ENCODE results near the gene SCAMP3.
A peak's percentile ranks its signal among the peaks of the same experiment; 100 is the strongest.
"Not testable (repeated sequence)": the region's sequence is repeated elsewhere in the genome, so short reads cannot be mapped to it uniquely, and the experiment has no call there.

The SCAMP3 gene

DNA sequence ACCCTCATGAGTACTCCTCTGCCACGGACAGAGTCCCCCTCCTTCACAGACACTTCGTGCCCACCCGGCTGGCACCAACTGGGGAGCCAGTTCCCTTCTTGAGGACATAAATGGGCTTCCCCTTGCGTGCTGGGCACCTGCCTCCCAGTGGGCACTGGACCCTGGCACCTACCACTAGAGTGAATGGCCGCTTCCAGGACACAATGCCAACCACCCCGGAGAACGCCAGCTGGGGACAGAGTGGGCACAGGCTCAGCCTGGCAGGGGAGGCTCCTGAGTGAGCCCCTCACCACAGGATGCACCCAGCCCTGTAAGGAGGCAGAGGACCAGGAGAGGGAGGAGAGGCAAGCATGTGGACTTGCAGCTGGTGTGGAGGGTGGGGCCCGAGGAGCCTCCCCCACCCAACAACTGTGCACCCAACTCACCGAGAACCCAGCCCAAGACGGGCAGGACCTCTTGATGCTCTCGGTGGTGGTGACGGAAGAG, 7.9 kb downstream of the SCAMP3 start:
- DNase-seq = no peak

- DNase-seq = no peak
Observed at GRCh38 chr1:155253797-155254196, 8.4 kb downstream of the SCAMP3 start.

GRCh38 chr1:155253208-155253607, 9.0 kb downstream of the SCAMP3 start:
- DNase-seq = no peak

DNA sequence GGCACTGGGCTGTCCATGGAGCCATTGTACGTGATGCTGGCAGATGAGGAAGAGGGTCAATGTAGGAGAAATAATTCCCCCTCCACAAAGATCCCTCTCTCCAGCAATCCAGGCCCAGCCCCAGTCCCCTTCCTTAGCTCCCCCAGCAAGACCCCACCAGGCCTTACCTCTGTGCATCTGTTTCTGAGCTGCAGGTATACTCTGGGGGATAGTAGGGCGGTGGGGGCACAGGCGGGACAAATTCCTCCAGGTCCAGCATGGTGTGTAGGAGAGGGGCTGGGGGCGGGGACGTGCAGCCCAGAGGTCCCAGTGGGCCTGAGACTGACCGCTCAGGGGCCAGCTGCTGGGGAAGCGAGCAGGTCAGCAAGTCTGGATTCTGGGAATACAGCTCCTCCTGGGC, 10.6 kb downstream of the SCAMP3 start:
- DNase-seq = no peak

DNA sequence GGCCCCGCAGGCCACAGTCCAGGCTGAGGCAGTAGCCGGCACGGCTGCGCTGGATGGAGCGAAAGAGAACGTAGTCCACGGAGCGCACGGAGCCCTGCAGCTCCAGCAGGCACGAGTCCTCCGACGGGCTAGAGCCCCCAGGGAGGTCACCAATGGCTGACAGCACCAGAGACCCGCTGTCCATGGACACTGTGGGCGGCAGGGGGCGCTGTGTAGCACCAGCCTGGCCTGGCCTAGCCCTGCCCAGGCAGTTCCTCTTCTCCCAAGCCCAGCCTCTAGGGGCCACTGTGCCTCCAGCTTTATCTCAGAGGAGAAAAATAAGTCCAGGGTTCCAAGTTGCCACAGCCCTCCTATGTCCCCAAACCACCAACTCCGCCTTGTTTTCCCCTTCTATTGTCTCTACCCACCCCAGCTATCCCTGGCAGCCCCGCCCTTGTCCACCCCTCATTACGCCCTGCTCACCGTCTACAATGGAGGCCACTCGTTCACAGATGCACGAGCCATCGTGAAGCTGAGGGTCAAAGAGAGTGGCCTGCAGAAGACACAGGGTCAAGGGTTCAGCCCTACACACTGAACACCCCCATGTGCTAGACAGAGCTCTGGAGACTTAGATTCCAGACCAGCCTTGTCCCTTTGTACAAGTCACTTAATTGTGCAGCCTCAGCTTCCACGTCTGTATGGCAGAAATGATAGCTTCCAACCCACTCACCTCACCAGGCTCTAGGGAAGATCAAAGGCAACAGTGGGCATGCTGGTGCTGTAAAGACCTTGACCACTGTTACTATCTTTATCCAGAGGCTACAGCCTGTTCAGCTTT, 11.3 kb downstream of the SCAMP3 start:
- peak; percentile 95 for DNase-seq

DNA sequence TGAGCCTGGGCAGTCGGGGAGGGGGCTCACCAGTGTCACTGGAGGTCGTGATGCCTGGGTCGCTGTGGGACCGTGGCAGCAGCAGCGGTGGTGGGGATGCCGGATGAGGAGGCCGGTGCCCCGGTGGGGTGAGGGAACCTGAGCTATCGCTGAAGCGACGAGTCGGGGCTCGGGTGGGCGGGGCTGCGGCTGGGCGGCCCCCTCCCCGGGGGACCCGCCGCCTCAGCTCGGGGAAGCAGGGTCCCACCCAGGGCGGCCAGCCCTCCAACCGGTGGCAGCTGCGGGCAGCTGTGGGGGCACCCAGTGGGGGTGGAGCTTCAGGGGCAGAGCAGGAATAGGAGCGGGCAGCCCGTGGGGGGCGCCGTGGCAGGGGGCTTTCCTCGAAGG, 11.9 kb downstream of the SCAMP3 start:
- peak; percentile 57 for DNase-seq

DNA sequence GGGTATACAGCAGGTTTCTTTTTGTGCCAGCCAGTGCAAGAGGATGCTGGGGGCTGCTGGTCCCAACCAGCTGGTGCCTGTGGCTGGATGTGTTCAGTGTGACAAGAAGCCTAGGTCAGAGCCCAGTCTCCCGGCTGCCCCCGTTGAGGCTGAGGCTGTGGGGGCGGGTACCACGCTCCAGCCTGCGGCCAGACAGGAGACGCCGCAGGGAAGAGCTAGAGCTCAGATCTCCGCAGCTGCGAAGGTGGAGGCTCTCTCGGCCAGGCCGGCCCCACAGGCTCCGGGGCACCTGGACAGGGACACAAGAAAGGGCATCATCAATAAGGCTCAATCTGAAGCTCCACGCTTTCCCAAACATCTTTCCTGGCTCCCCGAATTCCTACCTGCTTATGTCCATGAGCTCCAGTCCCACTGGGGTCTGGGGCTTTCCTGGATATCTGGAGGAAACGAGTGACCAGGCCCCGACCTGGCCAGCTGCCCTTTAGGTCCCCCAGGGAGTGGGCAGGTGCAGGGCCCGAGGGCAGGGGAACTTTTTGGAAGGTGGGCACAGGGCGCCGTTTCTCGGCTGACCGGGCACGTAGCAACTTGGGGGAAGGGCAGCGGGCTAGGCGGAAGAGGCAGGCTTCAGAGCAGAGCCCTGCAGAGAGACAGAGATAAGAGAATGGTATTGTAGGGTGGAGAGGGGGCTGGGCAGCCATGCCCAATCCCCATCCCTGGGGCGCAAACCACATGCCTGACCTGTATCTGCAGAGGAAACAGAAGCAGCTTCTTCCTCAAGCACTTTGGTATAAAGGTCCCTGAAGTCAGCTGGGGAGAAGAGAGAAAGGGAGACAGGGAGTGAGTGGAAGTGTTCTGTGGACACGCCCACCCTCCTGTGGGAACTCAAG, 14.2 kb downstream of the SCAMP3 start:
- no peak for DNase-seq

GRCh38 chr1:155246796-155247195, 15.4 kb downstream of the SCAMP3 start:
- not testable (repeated sequence) for DNase-seq

GRCh38 chr1:155245163-155245524, 17.0 kb downstream of the SCAMP3 start:
- DNase-seq = no peak

GRCh38 chr1:155244368-155245162, 17.6 kb downstream of the SCAMP3 start:
- peak; percentile 94 for DNase-seq

GRCh38 chr1:155242805-155243358, 19.3 kb downstream of the SCAMP3 start:
- DNase-seq = no peak

DNA sequence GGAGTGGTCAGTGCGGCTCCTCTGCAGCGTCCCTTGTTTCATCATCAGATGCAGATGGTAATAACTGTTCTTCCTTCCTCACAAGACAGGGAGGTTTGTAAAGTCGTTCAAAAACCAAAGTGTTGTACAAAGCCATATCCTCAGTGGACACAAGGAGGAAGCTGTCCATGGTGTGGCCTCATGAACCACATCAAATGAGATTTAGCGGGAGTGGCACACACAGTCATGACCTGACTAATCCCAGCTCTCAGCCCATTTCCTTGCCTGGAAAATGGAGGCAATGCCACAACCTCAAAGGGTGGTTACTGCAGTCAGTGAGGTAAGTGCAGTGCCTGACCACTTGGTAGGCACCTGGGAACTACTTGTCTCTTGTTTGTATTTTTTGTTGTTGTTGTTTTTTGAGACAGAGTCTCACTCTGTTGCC, 20.3 kb downstream of the SCAMP3 start:
- no peak for DNase-seq

- DNase-seq = peak; percentile 48
Observed at GRCh38 chr1:155241069-155241679, 21.0 kb downstream of the SCAMP3 start.

DNA sequence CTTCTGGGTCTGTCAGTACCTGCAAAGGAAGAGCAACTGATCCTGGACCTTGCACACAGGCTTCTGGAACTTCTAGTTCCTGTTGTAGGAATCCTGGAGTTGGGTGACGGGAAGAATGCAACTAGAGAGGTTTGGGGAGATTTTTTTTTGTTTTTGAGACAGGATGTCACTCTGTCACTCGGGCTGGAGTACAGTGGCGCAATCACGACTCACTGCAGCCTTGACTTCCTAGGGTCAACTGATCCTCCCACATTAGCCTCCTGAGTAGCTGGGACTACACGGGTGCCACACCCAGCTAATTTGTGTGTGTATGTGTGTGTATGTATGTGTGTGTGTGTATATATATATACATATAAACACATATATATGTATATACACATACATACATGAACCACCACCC, 25.7 kb downstream of the SCAMP3 start:
- no peak for DNase-seq

- not testable (repeated sequence) for DNase-seq
Observed at GRCh38 chr1:155235375-155235774, 26.8 kb downstream of the SCAMP3 start.

GRCh38 chr1:155233502-155233901, 28.7 kb downstream of the SCAMP3 start:
- not testable (repeated sequence) for DNase-seq

- DNase-seq = not testable (repeated sequence)
Observed at GRCh38 chr1:155232001-155232978, 29.9 kb downstream of the SCAMP3 start.

GRCh38 chr1:155231302-155231701, 30.9 kb downstream of the SCAMP3 start:
- DNase-seq = not testable (repeated sequence)

DNA sequence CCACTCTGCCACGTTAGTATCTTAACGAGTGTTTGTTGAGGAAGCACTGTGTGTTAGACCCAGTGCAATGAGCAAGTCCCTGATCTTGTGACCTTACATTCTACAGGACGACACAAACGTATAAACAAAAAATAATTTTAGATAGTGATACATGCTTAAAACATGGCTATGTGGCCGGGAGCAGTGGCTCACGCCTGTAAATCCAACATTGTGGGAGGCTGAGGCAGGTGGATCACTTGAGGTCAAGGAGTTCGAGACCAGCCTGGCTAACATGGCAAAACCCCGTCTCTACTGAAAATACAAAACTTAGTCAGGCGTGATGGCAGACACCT, 34.1 kb downstream of the SCAMP3 start:
- no peak for DNase-seq

DNA sequence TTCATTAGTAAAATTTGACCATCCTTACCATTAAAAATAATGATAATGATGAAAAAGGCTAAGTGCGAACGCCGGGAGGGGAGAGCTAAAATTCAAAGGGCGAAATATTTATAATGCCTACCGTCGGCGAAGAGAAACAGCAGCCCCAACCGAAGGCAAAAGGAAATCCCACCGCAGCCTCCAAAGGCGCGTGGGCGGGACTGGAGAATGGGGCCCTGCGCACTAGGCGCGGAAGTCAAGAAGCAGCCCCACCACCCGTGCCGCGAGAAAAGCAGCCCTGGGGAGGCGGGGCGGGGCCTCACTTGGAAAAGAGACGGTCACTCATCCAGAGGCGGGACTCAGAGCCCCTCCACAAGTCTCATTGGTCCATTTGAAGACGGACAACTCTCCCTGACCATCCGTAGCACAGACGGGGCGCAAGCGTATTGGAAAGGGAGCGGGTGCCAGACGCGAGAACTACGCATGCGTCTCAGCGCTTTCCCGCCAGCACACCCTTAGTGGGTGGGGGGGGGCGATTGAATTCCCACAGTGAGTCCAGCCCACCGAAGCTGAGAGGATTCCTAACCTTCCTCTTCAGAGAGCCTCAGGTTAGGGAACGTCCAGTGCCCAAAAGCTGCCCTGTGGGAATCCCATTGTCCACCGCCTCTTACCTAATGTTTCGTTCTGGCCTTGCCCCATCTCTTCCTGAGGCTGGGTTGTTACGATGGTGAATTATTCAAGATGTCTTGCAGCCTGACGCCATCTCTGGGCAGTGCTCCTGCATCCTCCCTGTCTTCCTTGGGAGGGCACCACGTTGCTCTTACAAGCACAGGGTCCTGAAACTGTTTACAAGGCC, 34.7 kb downstream of the SCAMP3 start:
- DNase-seq = peak; percentile 95

All from effector CD8-positive, alpha-beta T cell (primary cell).